Stimulated activated memory B cell treated with anti-CD40 and anti-IgM and Interleukin-4, amounts not matched to agents 10 μg/mL and 1 μg/mL and 100 μg/mL, for 72 hours (primary cell): ENCODE measurements around the gene MLEC.

Experiments
- ATAC-seq: fragments of 150-1000 bp; cut with Tn5 transposase; 2 replicates; pipeline ENCODE4 v1.10.0; 2021
- H3K27ac Mint-ChIP-seq: one replicate; pipeline ENCODE4 v1.8.0; 2022; ENCODE audit warnings: mild to moderate bottlenecking, mixed read lengths
- H3K27me3 Mint-ChIP-seq: one replicate; pipeline ENCODE4 v1.8.0; 2022; ENCODE audit warnings: mixed read lengths
- H3K36me3 Mint-ChIP-seq: one replicate; pipeline ENCODE4 v1.8.0; 2022; ENCODE audit warnings: mixed read lengths
- H3K4me1 Mint-ChIP-seq: one replicate; pipeline ENCODE4 v1.8.0; 2022; ENCODE audit warnings: mixed read lengths
- H3K4me3 Mint-ChIP-seq: one replicate; pipeline ENCODE4 v1.8.0; 2022; ENCODE audit warnings: mild to moderate bottlenecking, moderate library complexity, mixed read lengths
- H3K9me3 Mint-ChIP-seq: one replicate; pipeline ENCODE4 v1.8.0; 2022; ENCODE audit warnings: mixed read lengths

The MLEC gene

GRCh38 chr12:120686690-120687577, at the start of gene MLEC:
TSS of gene MLEC (plus strand) at chr12:120687149. CDS start at chr12:120687297, 148 bp downstream.
- Mint-ChIP-seq H3K27ac (peak within 1 kb of the TSS; percentile 81), H3K4me1 (peaks cover 42% of the 10 kb centered on the region), H3K9me3 (no peaks in the 10 kb centered on the region), H3K4me3 (peak within 1 kb of the TSS; percentile 86), H3K36me3 (no peaks in the 10 kb centered on the region), H3K27me3 (no peaks in the 10 kb centered on the region)
- ATAC-seq = peak; percentile 91

GRCh38 chr12:120639771-120640721, 46.9 kb upstream of the MLEC start, which contains the start of gene CABP1:
TSS of gene CABP1 (plus strand) at chr12:120640626. CDS start at chr12:120640686, 60 bp downstream.
- peaks cover 38% of the 10 kb centered on the region for H3K27me3 Mint-ChIP-seq
- no peaks in the 10 kb centered on the region for H3K36me3 Mint-ChIP-seq
- H3K4me3 Mint-ChIP-seq = peak within 1 kb of the TSS; percentile 78
- no peak within 1 kb of the TSS for H3K27ac Mint-ChIP-seq
- H3K4me1 Mint-ChIP-seq = peaks cover 9% of the 10 kb centered on the region
- peak; percentile 85 for ATAC-seq
- H3K9me3 Mint-ChIP-seq = no peaks in the 10 kb centered on the region

GRCh38 chr12:120640861-120641833, 45.8 kb upstream of the MLEC start:
- peak; percentile 75 for ATAC-seq
- H3K9me3 Mint-ChIP-seq = no peaks in the 10 kb centered on the region
- no peak overlapping the region for H3K27ac Mint-ChIP-seq
- H3K4me3 Mint-ChIP-seq = peak overlapping the region; percentile 78
- no peaks in the 10 kb centered on the region for H3K36me3 Mint-ChIP-seq
- peaks cover 48% of the 10 kb centered on the region for H3K27me3 Mint-ChIP-seq
- H3K4me1 Mint-ChIP-seq = peaks cover 9% of the 10 kb centered on the region

- peaks cover 55% of the 10 kb centered on the region for H3K27me3 Mint-ChIP-seq
- no peak overlapping the region for H3K27ac Mint-ChIP-seq
- peaks cover 15% of the 10 kb centered on the region for H3K4me1 Mint-ChIP-seq
- no peaks in the 10 kb centered on the region for H3K36me3 Mint-ChIP-seq
- no peaks in the 10 kb centered on the region for H3K9me3 Mint-ChIP-seq
- no peak overlapping the region for H3K4me3 Mint-ChIP-seq
- no peak for ATAC-seq
These were observed 44.8 kb upstream of the MLEC start for GRCh38 chr12:120642121-120642520.

- no peaks in the 10 kb centered on the region for H3K9me3 Mint-ChIP-seq
- no peak overlapping the region for H3K4me3 Mint-ChIP-seq
- peaks cover 16% of the 10 kb centered on the region for H3K4me1 Mint-ChIP-seq
- peaks cover 56% of the 10 kb centered on the region for H3K27me3 Mint-ChIP-seq
- no peak for ATAC-seq
- H3K27ac Mint-ChIP-seq = no peak overlapping the region
- no peaks in the 10 kb centered on the region for H3K36me3 Mint-ChIP-seq
These were observed 44.1 kb upstream of the MLEC start for GRCh38 chr12:120642826-120643225.

GRCh38 chr12:120643574-120643973, 43.4 kb upstream of the MLEC start:
- Mint-ChIP-seq H3K27ac (no peak overlapping the region), H3K36me3 (no peaks in the 10 kb centered on the region), H3K27me3 (peaks cover 63% of the 10 kb centered on the region), H3K4me3 (no peak overlapping the region), H3K4me1 (peaks cover 23% of the 10 kb centered on the region), H3K9me3 (no peaks in the 10 kb centered on the region)
- no peak for ATAC-seq

- Mint-ChIP-seq H3K4me1 (peaks cover 35% of the 10 kb centered on the region), H3K27me3 (peaks cover 87% of the 10 kb centered on the region), H3K36me3 (no peaks in the 10 kb centered on the region), H3K27ac (no peak overlapping the region), H3K9me3 (no peaks in the 10 kb centered on the region), H3K4me3 (no peak overlapping the region)
- ATAC-seq = no peak
These were observed 40.9 kb upstream of the MLEC start for GRCh38 chr12:120646044-120646443.

- H3K27me3 Mint-ChIP-seq = peaks cover 74% of the 10 kb centered on the region
- H3K36me3 Mint-ChIP-seq = no peaks in the 10 kb centered on the region
- no peak for ATAC-seq
- H3K4me1 Mint-ChIP-seq = peaks cover 26% of the 10 kb centered on the region
- H3K27ac Mint-ChIP-seq = no peak overlapping the region
- H3K9me3 Mint-ChIP-seq = no peaks in the 10 kb centered on the region
- H3K4me3 Mint-ChIP-seq = no peak overlapping the region
These were observed 39.6 kb upstream of the MLEC start for GRCh38 chr12:120647375-120647755.

- Mint-ChIP-seq H3K9me3 (no peaks in the 10 kb centered on the region), H3K36me3 (no peaks in the 10 kb centered on the region), H3K4me1 (peaks cover 26% of the 10 kb centered on the region), H3K27me3 (peaks cover 72% of the 10 kb centered on the region), H3K4me3 (peak overlapping the region; percentile 34), H3K27ac (peak overlapping the region; percentile 41)
- no peak for ATAC-seq
These were observed 37.3 kb upstream of the MLEC start for GRCh38 chr12:120649442-120650232.

- Mint-ChIP-seq H3K4me3 (no peak overlapping the region), H3K4me1 (peaks cover 26% of the 10 kb centered on the region)
These were observed 36.7 kb upstream of the MLEC start for GRCh38 chr12:120650233-120650690.

GRCh38 chr12:120651821-120652220, 35.1 kb upstream of the MLEC start:
- no peaks in the 10 kb centered on the region for H3K9me3 Mint-ChIP-seq
- no peak overlapping the region for H3K27ac Mint-ChIP-seq
- H3K4me1 Mint-ChIP-seq = peaks cover 23% of the 10 kb centered on the region
- peaks cover 61% of the 10 kb centered on the region for H3K27me3 Mint-ChIP-seq
- no peak for ATAC-seq
- no peaks in the 10 kb centered on the region for H3K36me3 Mint-ChIP-seq
- H3K4me3 Mint-ChIP-seq = no peak overlapping the region

More at GRCh38 chr12:120650233-120650690, 36.7 kb upstream of the MLEC start:
- no peak overlapping the region for H3K27ac Mint-ChIP-seq
- no peaks in the 10 kb centered on the region for H3K36me3 Mint-ChIP-seq
- ATAC-seq = no peak
- H3K9me3 Mint-ChIP-seq = no peaks in the 10 kb centered on the region
- peaks cover 72% of the 10 kb centered on the region for H3K27me3 Mint-ChIP-seq

GRCh38 chr12:120652656-120653435, 34.1 kb upstream of the MLEC start:
- no peaks in the 10 kb centered on the region for H3K9me3 Mint-ChIP-seq
- ATAC-seq = no peak
- H3K4me3 Mint-ChIP-seq = no peak overlapping the region
- H3K4me1 Mint-ChIP-seq = peaks cover 19% of the 10 kb centered on the region
- no peaks in the 10 kb centered on the region for H3K36me3 Mint-ChIP-seq
- H3K27me3 Mint-ChIP-seq = peaks cover 57% of the 10 kb centered on the region
- H3K27ac Mint-ChIP-seq = no peak overlapping the region

GRCh38 chr12:120653611-120654010, 33.3 kb upstream of the MLEC start:
- ATAC-seq = no peak
- Mint-ChIP-seq H3K27ac (no peak overlapping the region), H3K4me3 (no peak overlapping the region), H3K9me3 (no peaks in the 10 kb centered on the region), H3K27me3 (peaks cover 49% of the 10 kb centered on the region), H3K36me3 (no peaks in the 10 kb centered on the region), H3K4me1 (peaks cover 11% of the 10 kb centered on the region)
